NB4 (cell line): Measurements from ENCODE around the gene ELAVL3.
A peak's percentile ranks its signal among the peaks of the same experiment; 100 is the strongest.
"Not testable (repeated sequence)": the region's sequence is repeated elsewhere in the genome, so short reads cannot be mapped to it uniquely, and the experiment has no call there.

Experiments used
- DNase-seq: peaks from one replicate; pipeline ENCODE4 v3.0.0; 2010; ENCODE audit warnings: low read depth
- H3K4me3 ChIP-seq: one replicate; pipeline ENCODE4 v1.5.1; 2011; ENCODE audit warnings: mild to moderate bottlenecking, low read depth, low read length, moderate library complexity
- CTCF ChIP-seq: IDR thresholded peaks from one replicate; pipeline ENCODE4 v1.5.1; 2012; ENCODE audit warnings: low read depth, low read length
- MYC ChIP-seq: IDR thresholded peaks from 2 replicates; pipeline ENCODE4 v1.6.1; 2011; ENCODE audit warnings: low read depth, low read length
- POLR2A ChIP-seq: IDR thresholded peaks from 2 replicates; pipeline ENCODE4 v1.6.1; 2011; ENCODE audit warnings: mild to moderate bottlenecking; ENCODE audit not compliant: insufficient read length; ENCODE audit errors: extremely low read depth
- TF ChIP-seq, protein P1 (sequence below): IDR thresholded peaks from 2 replicates; pipeline ENCODE4 v1.6.1; 2011; ENCODE audit warnings: low read depth, low read length

Gene ELAVL3

GRCh38 chr19:11464333-11465265 is 16.2 kb downstream of the ELAVL3 start:
- H3K4me3 ChIP-seq, result no peak overlapping the region
- DNase-seq, result no peak
- TF ChIP-seq CTCF, result no peak
- TF ChIP-seq, protein P1, sequence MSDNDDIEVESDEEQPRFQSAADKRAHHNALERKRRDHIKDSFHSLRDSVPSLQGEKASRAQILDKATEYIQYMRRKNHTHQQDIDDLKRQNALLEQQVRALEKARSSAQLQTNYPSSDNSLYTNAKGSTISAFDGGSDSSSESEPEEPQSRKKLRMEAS, result no peak
- no peak for TF ChIP-seq POLR2A
- TF ChIP-seq MYC, result no peak

DNA sequence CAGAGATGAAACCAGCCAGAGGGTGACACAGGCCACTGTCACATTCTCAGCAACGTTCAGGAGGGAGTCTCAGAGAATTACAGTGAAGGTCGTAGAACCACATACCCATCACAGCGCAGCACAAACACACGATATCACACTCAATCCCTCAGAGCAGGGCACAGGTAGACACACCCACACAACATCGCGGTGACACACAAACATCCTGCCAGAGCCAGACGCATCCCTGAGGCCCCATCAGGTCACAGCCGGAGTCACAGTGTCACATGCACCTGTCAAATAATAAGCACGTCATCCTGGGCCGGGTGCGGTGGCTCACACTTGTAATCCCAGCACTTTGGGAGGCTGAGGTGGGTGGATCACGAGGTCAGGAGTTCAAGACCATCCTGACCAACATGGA is 17.5 kb downstream of the ELAVL3 start:
- H3K4me3 ChIP-seq, result no peak overlapping the region
- TF ChIP-seq, protein P1, result no peak
- TF ChIP-seq POLR2A, result no peak
- TF ChIP-seq MYC, result no peak
- TF ChIP-seq CTCF, result no peak
- DNase-seq, result no peak

- TF ChIP-seq, protein P1, result no peak
- TF ChIP-seq MYC (no peak), POLR2A (no peak), CTCF (no peak)
- no peak for DNase-seq
- no peak overlapping the region for H3K4me3 ChIP-seq
Observed at GRCh38 chr19:11461453-11461852, 19.4 kb downstream of the ELAVL3 start.

- TF ChIP-seq CTCF (peak; percentile 18), MYC (no peak)
- no peak for DNase-seq
- H3K4me3 ChIP-seq, result no peak overlapping the region
Observed at GRCh38 chr19:11460207-11460606, 20.6 kb downstream of the ELAVL3 start.

GRCh38 chr19:11458912-11459311 is 21.9 kb downstream of the ELAVL3 start:
- not testable (repeated sequence) for H3K4me3 ChIP-seq, DNase-seq

DNA sequence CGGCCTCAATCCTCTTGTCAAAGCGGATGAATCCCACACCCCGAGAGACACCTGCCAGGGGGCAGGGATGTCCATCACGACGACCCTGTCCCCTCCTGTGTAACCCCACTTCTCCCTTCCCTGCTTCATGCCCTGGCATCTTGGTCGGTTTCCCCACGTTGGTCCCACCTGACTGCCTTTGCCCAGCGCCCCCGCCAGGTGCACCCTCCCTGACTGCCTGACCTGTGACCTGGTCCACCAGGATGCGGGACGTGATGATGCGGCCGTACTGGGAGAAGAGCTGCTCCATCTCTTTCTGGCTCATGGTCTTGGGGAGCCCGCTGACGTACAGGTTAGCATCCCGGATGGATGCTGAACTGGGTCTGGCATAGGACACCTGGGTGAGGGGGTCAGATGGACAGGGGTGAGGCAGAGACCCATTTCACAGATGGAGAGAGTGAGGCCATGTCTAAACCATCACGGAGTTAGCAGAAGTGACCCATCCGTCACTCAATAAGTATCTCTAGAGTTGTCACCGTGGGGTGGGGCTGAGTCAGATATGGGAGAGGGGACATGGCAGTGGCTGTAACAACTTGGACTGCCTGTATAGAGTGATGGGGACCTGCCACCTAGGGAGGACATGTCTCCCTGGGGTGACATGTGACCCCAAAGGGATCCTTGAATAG is 22.5 kb downstream of the ELAVL3 start:
- no peak for DNase-seq
- H3K4me3 ChIP-seq, result no peak overlapping the region
- TF ChIP-seq POLR2A (no peak), CTCF (no peak)
